MM.1S (cell line): ENCODE data around the gene ADRB2.

Experiments
- DNase-seq: peaks from one replicate; pipeline ENCODE4 v3.0.0-alpha.2; 2015
- H2AFZ ChIP-seq: fragments of 300-600 bp; sonication (generic); 2 replicates; pipeline ENCODE4 v1.6.0; 2016; ENCODE audit warnings: antibody characterized with exemption, low read length
- H3F3A ChIP-seq: fragments of 300-600 bp; sonication (generic); 2 replicates; pipeline ENCODE4 v1.6.1; 2016; ENCODE audit warnings: mild to moderate bottlenecking, antibody characterized with exemption, low read length, moderate library complexity, mixed read lengths; ENCODE audit not compliant: insufficient read depth
- H3K27ac ChIP-seq: fragments of 300-600 bp; sonication (generic); 2 replicates; pipeline ENCODE4 v1.5.1; 2016; ENCODE audit warnings: mild to moderate bottlenecking, low read length
- H3K27me3 ChIP-seq: fragments of 300-600 bp; sonication (generic); replicated peaks from 2 replicates; pipeline ENCODE4 v1.6.0; 2016; ENCODE audit warnings: low read length; ENCODE audit not compliant: insufficient read depth
- H3K36me3 ChIP-seq: fragments of 300-600 bp; sonication (generic); replicated peaks from 2 replicates; pipeline ENCODE4 v1.6.1; 2016; ENCODE audit warnings: mild to moderate bottlenecking, low read length, mixed read lengths; ENCODE audit not compliant: insufficient read depth
- H3K4me1 ChIP-seq: fragments of 300-600 bp; sonication (generic); 2 replicates; pipeline ENCODE4 v1.6.1; 2016; ENCODE audit warnings: low read length, mixed read lengths
- H3K4me2 ChIP-seq: fragments of 300-600 bp; sonication (generic); 2 replicates; pipeline ENCODE4 v1.6.0; 2016; ENCODE audit warnings: low read depth, low read length
- H3K4me3 ChIP-seq: fragments of 300-600 bp; sonication (generic); 2 replicates; pipeline ENCODE4 v1.5.1; 2016; ENCODE audit warnings: low read length, mixed read lengths
- H3K79me2 ChIP-seq: fragments of 300-600 bp; sonication (generic); 2 replicates; pipeline ENCODE4 v1.6.1; 2016; ENCODE audit warnings: mixed run types, low read length, mixed read lengths
- H3K9ac ChIP-seq: fragments of 300-600 bp; sonication (generic); 2 replicates; pipeline ENCODE4 v1.6.1; 2016; ENCODE audit warnings: low read length, mixed read lengths
- H3K9me2 ChIP-seq: fragments of 300-600 bp; sonication (generic); replicated peaks from 2 replicates; pipeline ENCODE4 v1.6.1; 2016; ENCODE audit warnings: mild to moderate bottlenecking, low read length, mixed read lengths; ENCODE audit not compliant: insufficient read depth
- H3K9me3 ChIP-seq: fragments of 300-600 bp; sonication (generic); replicated peaks from 2 replicates; pipeline ENCODE4 v1.6.1; 2016; ENCODE audit warnings: mild to moderate bottlenecking, low read length, mixed read lengths; ENCODE audit not compliant: insufficient read depth
- H4K20me1 ChIP-seq: fragments of 300-600 bp; sonication (generic); 2 replicates; pipeline ENCODE4 v1.6.1; 2016; ENCODE audit warnings: mild to moderate bottlenecking, low read length, moderate library complexity, mixed read lengths; ENCODE audit not compliant: insufficient read depth
- EZH2 ChIP-seq: fragments of 300-600 bp; sonication (generic); optimal IDR thresholded peaks from 2 replicates; pipeline ENCODE3; 2017; ENCODE audit warnings: low read depth, mild to moderate bottlenecking, antibody characterized with exemption, low read length, mixed read lengths
- EZH2phosphoT487 ChIP-seq: fragments of 300-600 bp; sonication (generic); IDR thresholded peaks from 2 replicates; pipeline ENCODE4 v1.6.1; 2018; ENCODE audit warnings: antibody characterized with exemption, low read length
- TF ChIP-seq, protein P1 (sequence below): fragments of 300-600 bp; sonication (generic); IDR thresholded peaks from 2 replicates; pipeline ENCODE4 v1.5.1; 2016; ENCODE audit warnings: antibody characterized with exemption, low read length, mixed read lengths

ADRB2 gene

DNA sequence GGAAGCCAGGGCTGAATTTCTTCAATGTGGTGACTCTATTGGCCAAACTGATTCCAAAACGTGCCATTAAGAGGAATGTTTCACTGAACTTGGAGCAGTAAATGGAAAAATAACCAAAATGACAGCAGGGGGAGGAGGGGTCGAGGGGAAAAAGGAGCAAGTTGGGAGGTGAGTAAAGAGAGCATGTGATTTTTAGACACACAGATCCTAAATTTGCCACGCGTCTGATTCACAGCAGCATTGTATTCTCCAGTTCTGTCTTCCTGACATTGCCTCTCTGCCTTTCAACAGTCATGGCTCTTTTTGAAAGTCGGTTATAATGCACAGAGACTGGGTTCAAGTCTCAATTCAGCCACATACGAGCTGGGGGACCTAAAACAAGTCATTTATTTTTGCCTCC lies 22.0 kb upstream of the ADRB2 start:
- Histone ChIP-seq H3K4me2 (no peak overlapping the region), H3K27ac (no peak overlapping the region), H4K20me1 (no peaks in the 10 kb centered on the region), H3K9me2 (no peaks in the 10 kb centered on the region), H2AFZ (no peak overlapping the region), H3K9me3 (no peaks in the 10 kb centered on the region), H3F3A (peaks cover 8% of the 10 kb centered on the region; the same call in 1 of the 2 replicates), H3K4me3 (no peak overlapping the region), H3K27me3 (no peaks in the 10 kb centered on the region), H3K4me1 (peaks cover 19% of the 10 kb centered on the region), H3K36me3 (no peaks in the 10 kb centered on the region), H3K9ac (no peak overlapping the region), H3K79me2 (no peaks in the 10 kb centered on the region)
- no peak for DNase-seq
- TF ChIP-seq EZH2phosphoT487 (no peak), EZH2 (no peak)
- TF ChIP-seq, protein P1, sequence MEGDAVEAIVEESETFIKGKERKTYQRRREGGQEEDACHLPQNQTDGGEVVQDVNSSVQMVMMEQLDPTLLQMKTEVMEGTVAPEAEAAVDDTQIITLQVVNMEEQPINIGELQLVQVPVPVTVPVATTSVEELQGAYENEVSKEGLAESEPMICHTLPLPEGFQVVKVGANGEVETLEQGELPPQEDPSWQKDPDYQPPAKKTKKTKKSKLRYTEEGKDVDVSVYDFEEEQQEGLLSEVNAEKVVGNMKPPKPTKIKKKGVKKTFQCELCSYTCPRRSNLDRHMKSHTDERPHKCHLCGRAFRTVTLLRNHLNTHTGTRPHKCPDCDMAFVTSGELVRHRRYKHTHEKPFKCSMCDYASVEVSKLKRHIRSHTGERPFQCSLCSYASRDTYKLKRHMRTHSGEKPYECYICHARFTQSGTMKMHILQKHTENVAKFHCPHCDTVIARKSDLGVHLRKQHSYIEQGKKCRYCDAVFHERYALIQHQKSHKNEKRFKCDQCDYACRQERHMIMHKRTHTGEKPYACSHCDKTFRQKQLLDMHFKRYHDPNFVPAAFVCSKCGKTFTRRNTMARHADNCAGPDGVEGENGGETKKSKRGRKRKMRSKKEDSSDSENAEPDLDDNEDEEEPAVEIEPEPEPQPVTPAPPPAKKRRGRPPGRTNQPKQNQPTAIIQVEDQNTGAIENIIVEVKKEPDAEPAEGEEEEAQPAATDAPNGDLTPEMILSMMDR: no peak

DNA sequence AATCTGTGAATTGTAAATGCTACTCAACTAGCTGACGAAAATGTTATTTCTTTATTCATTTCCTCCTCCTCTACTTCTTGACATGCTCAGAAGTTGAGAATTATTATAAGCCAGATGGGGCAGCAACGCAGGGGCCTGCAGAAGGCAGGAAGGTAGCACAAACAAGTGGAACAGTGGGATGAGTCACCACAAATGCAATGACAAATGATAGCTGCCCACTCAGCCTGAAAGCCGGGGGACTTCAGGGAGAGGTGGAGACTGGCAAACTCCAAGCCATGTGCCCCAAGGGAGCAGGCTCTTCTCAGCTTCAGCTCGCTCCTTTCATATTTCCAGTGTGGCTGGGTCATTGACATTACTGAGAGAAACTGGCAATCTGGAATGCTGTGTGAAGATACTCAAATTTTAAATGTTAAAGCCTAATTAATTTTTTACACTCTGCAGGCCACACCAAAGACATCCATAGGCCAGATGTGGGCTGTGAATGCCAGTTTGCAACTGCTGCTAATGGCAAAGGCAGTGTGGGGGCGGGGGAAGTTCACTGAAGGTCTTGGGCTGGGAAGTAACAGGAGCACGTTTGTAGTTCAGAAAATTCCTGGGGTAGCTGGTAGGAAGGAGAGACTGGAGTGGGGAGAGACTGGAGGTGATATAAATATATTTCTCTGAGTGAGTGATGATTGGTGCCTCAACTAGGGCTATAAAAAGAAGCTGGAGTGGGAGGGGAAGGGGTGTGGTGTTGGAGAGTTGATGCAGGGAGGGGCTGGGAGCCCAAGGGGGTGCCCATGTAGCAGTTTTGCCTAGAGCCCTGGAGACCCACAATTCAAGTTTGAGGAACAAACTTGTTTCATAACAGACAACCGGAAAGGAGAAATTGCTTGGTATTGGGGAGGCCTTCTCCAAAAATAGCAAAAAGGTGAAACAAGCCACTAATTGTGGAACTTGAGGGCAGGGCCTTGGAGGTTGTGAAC lies 20.8 kb upstream of the ADRB2 start:
- TF ChIP-seq, protein P1: no peak
- TF ChIP-seq EZH2phosphoT487: no peak
- no peak for TF ChIP-seq EZH2
- H3F3A ChIP-seq: peaks cover 11% of the 10 kb centered on the region; the same call in 1 of the 2 replicates
- no peaks in the 10 kb centered on the region for H3K9me2 ChIP-seq
- H4K20me1 ChIP-seq: no peaks in the 10 kb centered on the region
- no peaks in the 10 kb centered on the region for H3K27me3 ChIP-seq
- no peaks in the 10 kb centered on the region for H3K36me3 ChIP-seq
- H3K27ac ChIP-seq: no peak overlapping the region
- peaks cover 24% of the 10 kb centered on the region for H3K4me1 ChIP-seq
- H2AFZ ChIP-seq: no peak overlapping the region
- H3K9ac ChIP-seq: no peak overlapping the region
- no peak overlapping the region for H3K4me3 ChIP-seq
- peak overlapping the region; percentile 22; the same call in 1 of the 2 replicates for H3K4me2 ChIP-seq
- no peaks in the 10 kb centered on the region for H3K79me2 ChIP-seq
- no peaks in the 10 kb centered on the region for H3K9me3 ChIP-seq
- no peak for DNase-seq

DNA sequence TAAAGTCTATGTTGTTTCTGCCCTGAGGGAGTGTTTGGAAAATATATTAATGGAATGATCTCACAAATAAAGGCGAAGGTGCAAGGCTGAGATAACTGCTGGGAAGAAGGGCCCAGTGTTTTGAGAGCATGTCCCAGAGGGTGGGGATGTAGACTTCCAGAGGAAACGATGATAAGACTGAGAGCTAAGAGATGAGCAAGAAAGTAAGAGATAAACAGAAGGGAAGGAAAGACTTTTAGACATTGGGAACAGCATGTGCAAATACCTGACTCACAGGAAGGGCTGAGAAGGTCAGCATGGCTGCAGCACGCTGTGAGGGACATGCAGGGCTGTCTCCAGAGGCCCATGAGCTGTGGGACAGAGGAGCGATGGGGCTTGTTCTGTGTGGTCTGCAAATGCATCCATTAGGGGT lies 19.9 kb upstream of the ADRB2 start:
- peaks cover 24% of the 10 kb centered on the region for H3K4me1 ChIP-seq
- no peak for DNase-seq
- no peak overlapping the region for H2AFZ ChIP-seq
- no peak overlapping the region for H3K9ac ChIP-seq
- no peaks in the 10 kb centered on the region for H4K20me1 ChIP-seq
- no peaks in the 10 kb centered on the region for H3K9me2 ChIP-seq
- H3K4me3 ChIP-seq: no peak overlapping the region
- no peak for TF ChIP-seq EZH2
- no peak for TF ChIP-seq EZH2phosphoT487
- TF ChIP-seq, protein P1: no peak
- no peaks in the 10 kb centered on the region for H3K9me3 ChIP-seq
- H3K79me2 ChIP-seq: no peaks in the 10 kb centered on the region
- H3K4me2 ChIP-seq: peak overlapping the region; percentile 22; the same call in 1 of the 2 replicates
- H3K36me3 ChIP-seq: no peaks in the 10 kb centered on the region
- no peak overlapping the region for H3K27ac ChIP-seq
- no peaks in the 10 kb centered on the region for H3K27me3 ChIP-seq
- peaks cover 11% of the 10 kb centered on the region; the same call in 1 of the 2 replicates for H3F3A ChIP-seq
